ENCODE data around the gene PAGR1. TPM values are rescaled to one million over a fixed set of nuclear protein-coding genes. Genes with fewer than 3 reads are reported as not detected.

Gene PAGR1
- total RNA-seq, 1 donor from 2014 or later = 62.3 TPM

DNA sequence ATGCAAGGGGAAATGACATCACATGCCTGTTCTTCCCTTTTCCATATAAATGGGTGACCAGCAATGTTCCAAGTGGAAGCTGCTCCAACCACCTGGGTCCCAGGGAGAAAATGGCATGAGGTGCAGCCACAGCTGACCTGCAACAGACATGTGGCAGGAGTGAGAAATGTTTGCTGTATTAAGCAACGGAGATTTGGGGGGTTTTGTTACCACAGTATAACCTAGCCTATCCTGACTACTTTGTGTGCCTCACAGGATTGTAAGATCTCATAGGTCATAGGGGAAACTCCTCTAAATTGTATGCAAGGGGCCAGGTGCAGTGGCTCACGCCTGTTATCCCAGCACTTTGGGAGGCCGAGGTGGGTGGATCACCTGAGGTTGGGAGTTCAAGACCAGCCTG is 35.0 kb downstream of the PAGR1 start:
- TF ChIP-seq, protein P1, sequence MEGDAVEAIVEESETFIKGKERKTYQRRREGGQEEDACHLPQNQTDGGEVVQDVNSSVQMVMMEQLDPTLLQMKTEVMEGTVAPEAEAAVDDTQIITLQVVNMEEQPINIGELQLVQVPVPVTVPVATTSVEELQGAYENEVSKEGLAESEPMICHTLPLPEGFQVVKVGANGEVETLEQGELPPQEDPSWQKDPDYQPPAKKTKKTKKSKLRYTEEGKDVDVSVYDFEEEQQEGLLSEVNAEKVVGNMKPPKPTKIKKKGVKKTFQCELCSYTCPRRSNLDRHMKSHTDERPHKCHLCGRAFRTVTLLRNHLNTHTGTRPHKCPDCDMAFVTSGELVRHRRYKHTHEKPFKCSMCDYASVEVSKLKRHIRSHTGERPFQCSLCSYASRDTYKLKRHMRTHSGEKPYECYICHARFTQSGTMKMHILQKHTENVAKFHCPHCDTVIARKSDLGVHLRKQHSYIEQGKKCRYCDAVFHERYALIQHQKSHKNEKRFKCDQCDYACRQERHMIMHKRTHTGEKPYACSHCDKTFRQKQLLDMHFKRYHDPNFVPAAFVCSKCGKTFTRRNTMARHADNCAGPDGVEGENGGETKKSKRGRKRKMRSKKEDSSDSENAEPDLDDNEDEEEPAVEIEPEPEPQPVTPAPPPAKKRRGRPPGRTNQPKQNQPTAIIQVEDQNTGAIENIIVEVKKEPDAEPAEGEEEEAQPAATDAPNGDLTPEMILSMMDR (conservative IDR thresholded peaks at IDR 0.05; ENCODE audit: low read depth, low read length) = no peak
- no peak overlapping the region for H3K4me3 ChIP-seq (ENCODE audit: low read depth, low read length)
- DNase-seq (ENCODE audit: low read depth) = no peak

DNA sequence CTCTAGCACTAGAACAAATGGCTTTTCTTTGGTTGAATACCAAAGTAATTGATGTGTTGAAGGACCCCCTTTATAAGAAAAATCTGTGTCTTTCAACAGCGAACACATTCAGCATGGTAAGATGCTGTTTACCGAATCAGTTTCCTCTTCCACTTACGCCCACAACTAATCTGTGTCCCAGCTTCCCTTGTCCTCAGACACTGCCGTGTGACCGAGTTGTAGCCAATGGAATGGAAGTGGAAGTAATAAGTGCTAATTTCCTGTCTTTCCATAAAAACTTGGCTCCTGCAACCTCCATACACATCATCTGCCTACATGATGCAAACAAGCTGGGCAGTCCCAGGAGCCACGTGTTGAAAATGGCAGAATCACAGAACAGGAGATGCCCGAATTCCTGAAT is 36.7 kb downstream of the PAGR1 start:
- TF ChIP-seq, protein P1 (conservative IDR thresholded peaks at IDR 0.05; ENCODE audit: low read depth, low read length) = no peak
- no peak overlapping the region for H3K4me3 ChIP-seq (ENCODE audit: low read depth, low read length)
- no peak for DNase-seq (ENCODE audit: low read depth)

DNA sequence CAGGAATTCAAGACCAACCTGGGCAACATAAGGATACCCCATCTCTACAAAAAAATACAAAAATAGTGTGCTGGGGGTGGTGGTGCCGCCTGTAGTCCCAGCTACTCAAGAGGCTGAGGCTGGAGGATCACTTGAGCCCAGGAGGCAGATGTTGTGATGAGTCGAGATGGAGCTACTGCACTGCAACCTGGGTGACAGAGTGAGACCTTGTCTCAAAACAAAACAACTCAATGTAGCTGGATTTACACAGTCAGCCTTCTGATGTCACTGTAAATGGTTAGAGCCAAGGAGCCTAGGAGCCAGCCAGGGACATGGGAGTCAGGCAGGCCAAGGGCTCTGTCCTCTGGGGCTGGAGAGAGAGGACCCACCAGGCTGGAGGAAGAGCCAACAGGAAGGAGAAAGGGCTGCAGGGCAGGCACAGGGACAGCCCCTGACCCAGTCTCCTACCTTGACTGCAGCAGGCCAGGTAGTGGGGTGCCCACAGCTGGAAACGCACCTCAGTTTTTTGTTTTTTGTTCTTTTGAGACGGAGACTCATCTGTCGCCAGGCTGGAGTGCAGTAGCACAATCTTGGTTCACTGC is 38.7 kb downstream of the PAGR1 start:
- TF ChIP-seq, protein P1 (conservative IDR thresholded peaks at IDR 0.05; ENCODE audit: low read depth, low read length) = no peak
- DNase-seq (ENCODE audit: low read depth) = no peak
- H3K4me3 ChIP-seq (ENCODE audit: low read depth, low read length) = no peak overlapping the region

DNA sequence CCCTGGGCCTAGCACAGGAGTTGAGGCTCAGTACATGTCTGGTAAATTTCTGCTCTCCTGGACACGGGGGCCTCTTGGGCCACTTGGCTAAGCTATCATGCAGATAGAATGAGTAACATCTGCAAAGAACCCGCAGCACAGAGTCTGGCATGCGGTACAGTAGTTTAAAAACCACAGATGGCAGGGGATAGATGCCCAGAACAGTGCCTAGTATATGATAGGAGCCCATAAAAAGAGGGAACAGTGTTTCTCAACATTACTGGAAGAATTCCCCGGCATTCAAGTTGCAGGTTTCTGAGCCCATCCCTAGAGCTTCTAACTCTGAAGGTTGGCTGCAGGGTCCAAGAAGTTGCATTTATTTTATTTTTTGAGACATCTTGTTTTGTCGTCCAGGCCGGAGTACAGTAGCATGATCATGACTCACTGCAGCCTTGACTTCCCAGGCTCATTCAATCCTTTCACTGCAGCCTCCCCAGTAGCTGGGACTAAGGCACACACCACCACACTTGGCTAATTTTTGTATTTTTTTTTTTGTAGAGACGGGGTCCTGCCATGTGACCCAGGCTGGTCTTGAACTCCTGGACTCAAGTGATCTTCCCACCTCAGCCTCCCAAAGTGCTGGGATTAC is 41.3 kb downstream of the PAGR1 start:
- H3K4me3 ChIP-seq (ENCODE audit: low read depth, low read length) = no peak overlapping the region
- DNase-seq (ENCODE audit: low read depth) = peak; percentile 18
- TF ChIP-seq, protein P1 (conservative IDR thresholded peaks at IDR 0.05; ENCODE audit: low read depth, low read length) = no peak

DNA sequence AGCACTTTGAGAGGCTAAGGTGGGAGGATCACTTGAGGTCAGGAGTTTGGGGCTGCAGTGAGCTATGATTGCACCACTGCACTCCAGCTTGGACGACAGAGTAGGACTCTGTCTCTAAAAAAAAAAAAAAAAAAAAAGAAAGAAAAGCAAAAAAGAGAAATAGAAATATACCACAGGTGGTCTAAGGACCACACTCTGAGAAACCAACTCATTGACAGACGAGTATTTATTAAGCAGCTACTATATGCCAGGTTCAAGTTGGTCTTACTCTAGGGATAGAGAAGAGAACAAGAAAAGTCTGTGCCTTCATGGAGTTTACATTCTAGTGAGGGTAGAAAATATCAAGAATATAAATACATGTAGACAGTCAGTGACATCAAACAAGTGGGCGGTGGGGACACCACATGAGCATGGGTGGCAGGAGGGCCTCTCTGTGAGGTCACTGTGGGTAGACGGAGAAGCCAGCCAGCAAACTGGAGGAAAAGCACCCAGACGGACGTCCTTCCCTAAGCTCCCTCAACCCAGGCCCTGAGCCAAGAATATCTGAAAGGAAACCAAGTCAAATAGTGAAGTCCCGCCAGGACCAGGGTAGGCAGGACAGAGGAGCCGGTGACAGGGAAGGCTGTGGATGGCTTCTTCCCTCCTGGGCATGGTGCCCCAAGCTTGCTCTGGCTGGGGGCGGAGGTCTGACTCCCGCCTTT is 42.3 kb downstream of the PAGR1 start:
- H3K4me3 ChIP-seq (ENCODE audit: low read depth, low read length) = no peak overlapping the region
- TF ChIP-seq, protein P1 (conservative IDR thresholded peaks at IDR 0.05; ENCODE audit: low read depth, low read length) = no peak
- DNase-seq (ENCODE audit: low read depth) = no peak

DNA sequence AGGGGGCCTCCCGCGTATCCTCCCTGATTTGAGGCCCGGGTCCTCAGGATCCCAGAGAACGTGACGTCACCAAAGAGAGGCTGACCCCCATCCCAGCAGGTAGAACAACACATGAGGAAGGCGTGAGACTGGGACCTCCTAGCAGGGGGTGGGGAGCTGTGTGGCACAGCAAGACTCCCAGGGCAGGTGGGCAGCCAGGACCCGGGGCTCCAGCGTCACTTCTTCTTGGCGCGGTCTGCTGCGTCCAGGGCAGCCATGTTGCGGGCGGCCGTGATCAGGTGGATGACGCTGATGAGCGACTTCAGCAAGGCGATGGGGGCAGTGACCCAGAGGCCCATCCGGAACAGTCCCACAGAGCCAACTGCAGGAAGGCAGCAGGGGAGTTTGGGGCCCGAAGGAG is 43.0 kb downstream of the PAGR1 start:
- no peak overlapping the region for H3K4me3 ChIP-seq (ENCODE audit: low read depth, low read length)
- no peak for DNase-seq (ENCODE audit: low read depth)
- TF ChIP-seq, protein P1 (conservative IDR thresholded peaks at IDR 0.05; ENCODE audit: low read depth, low read length) = no peak

Data from epithelial cell of proximal tubule (primary cell).